Esophagus squamous epithelium (tissue), 4 donors: ENCODE measurements around the gene MRPL48.

ENCODE experiments used
- POLR2A ChIP-seq, 4 donors: fragments of 450-650 bp; IDR thresholded peaks; one replicate each; pipeline ENCODE4 v1.6.1; 2017; ENCODE audit warnings: antibody characterized with exemption in 4 of 4, mild to moderate bottlenecking in 4 of 4, moderate library complexity in 3 of 4
- TF ChIP-seq, protein P1 (sequence below), 6 experiments: fragments of 450-650 bp in 4 of 6; fragments of 200-600 bp in 2 of 6; sonication (generic) in 2 of 6; IDR thresholded peaks; one replicate each; pipeline ENCODE4 v1.5.1; 2016 to 2019; ENCODE audit warnings: antibody characterized with exemption in 6 of 6, mild to moderate bottlenecking in 4 of 6, moderate library complexity in 4 of 6

DNA sequence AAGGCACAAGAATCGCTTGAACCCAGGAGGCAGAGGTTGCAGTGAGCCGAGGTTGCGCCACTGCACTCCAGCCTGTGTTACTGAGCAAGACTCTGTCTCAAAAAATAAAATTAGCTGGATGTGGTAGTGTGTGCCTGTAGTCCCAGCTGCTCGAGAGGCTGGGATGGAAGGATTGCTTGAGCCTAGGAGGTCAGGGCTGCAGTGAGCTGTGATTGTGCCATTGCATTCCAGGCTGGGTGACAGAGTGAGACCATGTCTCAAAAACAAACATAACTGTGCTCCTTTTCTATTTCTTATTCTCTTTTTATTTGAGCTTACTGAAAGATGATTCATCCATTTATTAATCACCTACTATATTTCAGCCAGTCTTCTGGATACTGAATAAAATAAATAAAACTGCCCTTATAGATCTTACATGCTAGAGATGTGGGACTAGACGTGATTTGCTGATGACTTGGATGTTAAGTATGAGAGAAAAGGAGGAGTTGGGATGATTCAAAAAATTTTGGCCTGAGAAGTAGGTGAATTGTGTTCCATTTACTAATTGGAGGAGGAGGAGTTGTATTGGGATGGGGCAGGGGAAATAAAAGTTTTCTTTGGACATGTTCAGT lies 107.2 kb downstream of the MRPL48 start:
- TF ChIP-seq, protein P1, sequence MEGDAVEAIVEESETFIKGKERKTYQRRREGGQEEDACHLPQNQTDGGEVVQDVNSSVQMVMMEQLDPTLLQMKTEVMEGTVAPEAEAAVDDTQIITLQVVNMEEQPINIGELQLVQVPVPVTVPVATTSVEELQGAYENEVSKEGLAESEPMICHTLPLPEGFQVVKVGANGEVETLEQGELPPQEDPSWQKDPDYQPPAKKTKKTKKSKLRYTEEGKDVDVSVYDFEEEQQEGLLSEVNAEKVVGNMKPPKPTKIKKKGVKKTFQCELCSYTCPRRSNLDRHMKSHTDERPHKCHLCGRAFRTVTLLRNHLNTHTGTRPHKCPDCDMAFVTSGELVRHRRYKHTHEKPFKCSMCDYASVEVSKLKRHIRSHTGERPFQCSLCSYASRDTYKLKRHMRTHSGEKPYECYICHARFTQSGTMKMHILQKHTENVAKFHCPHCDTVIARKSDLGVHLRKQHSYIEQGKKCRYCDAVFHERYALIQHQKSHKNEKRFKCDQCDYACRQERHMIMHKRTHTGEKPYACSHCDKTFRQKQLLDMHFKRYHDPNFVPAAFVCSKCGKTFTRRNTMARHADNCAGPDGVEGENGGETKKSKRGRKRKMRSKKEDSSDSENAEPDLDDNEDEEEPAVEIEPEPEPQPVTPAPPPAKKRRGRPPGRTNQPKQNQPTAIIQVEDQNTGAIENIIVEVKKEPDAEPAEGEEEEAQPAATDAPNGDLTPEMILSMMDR (IDR thresholded peaks at IDR 0.05): no peak
- TF ChIP-seq POLR2A (IDR thresholded peaks at IDR 0.05): no peak
